ENCODE measurements around the gene S100A3. TPM values are rescaled to one million over a fixed set of nuclear protein-coding genes. Genes with fewer than 3 reads are reported as not detected.

Gene S100A3
- total and polyA plus RNA-seq, 2 of the 8 experiments (the other 6 are each of a cell fraction or from before 2014, with no cell fraction given) = 0.26 to 0.47 TPM

DNA sequence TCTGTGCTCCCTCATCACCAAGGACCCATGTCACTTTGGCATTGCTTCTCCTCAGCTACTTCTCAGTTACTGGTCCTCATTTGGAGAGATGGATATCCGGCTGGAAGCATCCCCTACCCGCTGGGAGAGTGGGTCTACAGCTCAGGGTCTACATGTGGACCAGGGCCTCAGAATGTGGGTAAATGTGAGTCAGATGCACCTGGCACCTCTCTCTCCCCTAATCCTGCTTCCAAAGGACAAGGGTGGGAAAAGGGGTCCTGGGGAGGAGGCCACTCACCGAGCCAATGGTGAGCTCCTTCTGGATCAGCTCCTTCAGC lies 14.2 kb downstream of the S100A3 start (continued):
- TF ChIP-seq KDM4A (IDR thresholded peaks at IDR 0.05; ENCODE audit: low read depth, low read length, severe bottlenecking) = no peak

Measured in H1 (cell line).